ENCODE results near the gene ERCC4. TPM values are rescaled to one million over a fixed set of nuclear protein-coding genes. Genes with fewer than 3 reads are reported as not detected.

The ERCC4 gene
- 10 to 100 TPM in 1 of 4 donors, 1 to 10 TPM in 3; 2.5 to 13.2 (median 4.8) TPM for total RNA-seq

GRCh38 chr16:13919683-13920509 is at the start of gene ERCC4:
TSS of gene ERCC4 (plus strand) at chr16:13920154. CDS start at chr16:13920166, 12 bp downstream.
- Histone ChIP-seq H3K27ac (peak within 1 kb of the TSS; percentile 72 to 83 (median 76)), H3K27me3 (no peaks in the 10 kb centered on the region), H3K36me3 (peaks cover 0 to under 1% (median 0%) of the 10 kb centered on the region in 3 donors), H3K4me3 (peak within 1 kb of the TSS; percentile 86 to 97 (median 94)), H3K9me3 (no peaks in the 10 kb centered on the region), H3K4me1 (peaks cover 0 to 9% (median 5%) of the 10 kb centered on the region in 4 donors)
- TF ChIP-seq POLR2A (IDR thresholded peaks at IDR 0.05) (peak; percentile 33 to 54), CTCF (IDR thresholded peaks at IDR 0.05) (peak; percentile 60 to 95 (median 92))
- DNase-seq = peak; percentile 99 to 100 (median 100)

GRCh38 chr16:13873835-13874438 is 46.0 kb upstream of the ERCC4 start:
- Histone ChIP-seq H3K27me3 (no peaks in the 10 kb centered on the region), H3K27ac (no peak overlapping the region), H3K4me1 (no peaks in the 10 kb centered on the region), H3K36me3 (no peaks in the 10 kb centered on the region), H3K9me3 (no peaks in the 10 kb centered on the region), H3K4me3 (no peak overlapping the region)
- DNase-seq = no peak
- TF ChIP-seq POLR2A (IDR thresholded peaks at IDR 0.05) (no peak), CTCF (IDR thresholded peaks at IDR 0.05) (no peak)

GRCh38 chr16:13875614-13876284 is 44.2 kb upstream of the ERCC4 start:
- Histone ChIP-seq H3K4me3 (no peak overlapping the region), H3K4me1 (no peaks in the 10 kb centered on the region), H3K36me3 (no peaks in the 10 kb centered on the region), H3K27ac (no peak overlapping the region), H3K9me3 (no peaks in the 10 kb centered on the region), H3K27me3 (no peaks in the 10 kb centered on the region)
- TF ChIP-seq CTCF (IDR thresholded peaks at IDR 0.05) = no peak
- TF ChIP-seq POLR2A (IDR thresholded peaks at IDR 0.05) = no peak
- no peak for DNase-seq

- Histone ChIP-seq H3K36me3 (no peaks in the 10 kb centered on the region), H3K9me3 (no peaks in the 10 kb centered on the region), H3K27me3 (no peaks in the 10 kb centered on the region), H3K4me3 (no peak overlapping the region), H3K27ac (no peak overlapping the region), H3K4me1 (no peaks in the 10 kb centered on the region)
- DNase-seq = no peak
- TF ChIP-seq POLR2A (IDR thresholded peaks at IDR 0.05) (no peak), CTCF (IDR thresholded peaks at IDR 0.05) (no peak)
Measured at GRCh38 chr16:13883276-13883675, 36.7 kb upstream of the ERCC4 start.

- no peak for DNase-seq
- Histone ChIP-seq H3K36me3 (no peaks in the 10 kb centered on the region), H3K27me3 (no peaks in the 10 kb centered on the region), H3K27ac (no peak overlapping the region), H3K4me1 (no peaks in the 10 kb centered on the region), H3K9me3 (no peaks in the 10 kb centered on the region), H3K4me3 (no peak overlapping the region)
- no peak for TF ChIP-seq CTCF (IDR thresholded peaks at IDR 0.05)
- TF ChIP-seq POLR2A (IDR thresholded peaks at IDR 0.05) = no peak
Measured at GRCh38 chr16:13883881-13884280, 36.1 kb upstream of the ERCC4 start.

All from Peyer's patch (tissue), 4 donors.